CD14-positive monocyte (primary cell): ENCODE results near the gene BAIAP2L1. TPM values are rescaled to one million over a fixed set of nuclear protein-coding genes. Genes with fewer than 3 reads are reported as not detected.
A peak's percentile ranks its signal among the peaks of the same experiment; 100 is the strongest.

Source experiments
- DNase-seq, 3 donors: peaks; one replicate each; pipeline ENCODE4 v3.0.0-alpha.2; 2011 to 2022
- H2AFZ ChIP-seq: 2 replicates; pipeline ENCODE4 v1.6.0; 2012; ENCODE audit warnings: mild to moderate bottlenecking, low read depth, low read length, inconsistent platforms; ENCODE audit not compliant: insufficient read depth, poor library complexity, severe bottlenecking
- H3K27ac ChIP-seq, 2 donors: 1 replicate in 1 of 2; 2 replicates in 1 of 2; pipeline ENCODE4 v1.5.1; 2012 to 2013; ENCODE audit warnings: low read length in 2 of 2, control low read depth in 1 of 2, inconsistent platforms in 1 of 2, low read depth in 1 of 2, mild to moderate bottlenecking in 1 of 2
- H3K27me3 ChIP-seq, 2 donors: one replicate each; pipeline versions ENCODE4 v1.6.0 to v1.6.1; 2011 to 2013; ENCODE audit warnings: low read length in 2 of 2; ENCODE audit not compliant: control insufficient read depth in 2 of 2, insufficient read depth in 2 of 2
- H3K36me3 ChIP-seq, 2 donors: replicated peaks in 1 of 2; 1 replicate in 1 of 2; 2 replicates in 1 of 2; pipeline versions ENCODE4 v1.5.1 to v1.6.1; 2012 to 2013; ENCODE audit warnings: low read length in 2 of 2, control low read depth in 1 of 2, inconsistent platforms in 1 of 2, mild to moderate bottlenecking in 1 of 2; ENCODE audit not compliant: insufficient read depth in 2 of 2, control insufficient read depth in 1 of 2
- H3K4me1 ChIP-seq, 2 donors: 1 replicate in 1 of 2; 2 replicates in 1 of 2; pipeline versions ENCODE4 v1.5.1 to v1.6.1; 2012 to 2013; ENCODE audit warnings: low read length in 2 of 2, control low read depth in 1 of 2, inconsistent platforms in 1 of 2, mild to moderate bottlenecking in 1 of 2, moderate library complexity in 1 of 2; ENCODE audit not compliant: insufficient read depth in 2 of 2, control insufficient read depth in 1 of 2
- H3K4me2 ChIP-seq: replicated peaks from 2 replicates; pipeline ENCODE3; 2012; ENCODE audit warnings: low read length, moderate library complexity, mild to moderate bottlenecking; ENCODE audit not compliant: poor library complexity, severe bottlenecking; ENCODE audit errors: extremely low read depth
- H3K4me3 ChIP-seq, 3 experiments: fragments of 200-600 bp in 1 of 3; sonication (generic) in 1 of 3; replicated peaks in 1 of 3; 1 replicate in 2 of 3; 2 replicates in 1 of 3; pipeline ENCODE4 v1.5.1; 2011 to 2013; ENCODE audit warnings: low read length in 3 of 3, mild to moderate bottlenecking in 3 of 3, control low read depth in 2 of 3, low read depth in 2 of 3, inconsistent platforms in 1 of 3, moderate library complexity in 1 of 3
- H3K79me2 ChIP-seq: 2 replicates; pipeline ENCODE4 v1.6.0; 2012; ENCODE audit warnings: mild to moderate bottlenecking, control low read depth, inconsistent platforms, low read length, moderate library complexity; ENCODE audit not compliant: insufficient read depth
- H3K9ac ChIP-seq: 2 replicates; pipeline ENCODE4 v1.6.0; 2017; ENCODE audit warnings: low read length, mild to moderate bottlenecking; ENCODE audit not compliant: insufficient read depth, poor library complexity, severe bottlenecking
- H3K9me3 ChIP-seq, 2 donors: replicated peaks in 1 of 2; 1 replicate in 1 of 2; 2 replicates in 1 of 2; pipeline versions ENCODE4 v1.5.1 to v1.6.1; 2012 to 2013; ENCODE audit warnings: low read length in 2 of 2, control low read depth in 1 of 2; ENCODE audit not compliant: control insufficient read depth in 1 of 2, insufficient read depth in 1 of 2
- H4K20me1 ChIP-seq: 2 replicates; pipeline ENCODE4 v1.6.0; 2012; ENCODE audit warnings: mild to moderate bottlenecking, low read length, control low read depth, moderate library complexity; ENCODE audit not compliant: insufficient read depth
- H3K27ac Mint-ChIP-seq, 7 donors: one replicate each; pipeline ENCODE4 v1.8.0; 2020; ENCODE audit warnings: mild to moderate bottlenecking in 7 of 7, mixed read lengths in 7 of 7, moderate library complexity in 6 of 7, inconsistent platforms in 2 of 7
- H3K27me3 Mint-ChIP-seq, 3 donors: one replicate each; pipeline ENCODE4 v1.8.0; 2021 to 2022; ENCODE audit warnings: low read depth in 3 of 3, mild to moderate bottlenecking in 3 of 3, mixed read lengths in 3 of 3, moderate library complexity in 3 of 3, inconsistent platforms in 1 of 3
- H3K36me3 Mint-ChIP-seq, 2 donors: one replicate each; pipeline ENCODE4 v1.8.0; 2020; ENCODE audit warnings: mixed read lengths in 2 of 2, inconsistent platforms in 1 of 2, mild to moderate bottlenecking in 1 of 2
- H3K4me1 Mint-ChIP-seq: one replicate; pipeline ENCODE4 v1.8.0; 2020; ENCODE audit warnings: mild to moderate bottlenecking, mixed read lengths
- H3K4me3 Mint-ChIP-seq, 2 donors: one replicate each; pipeline ENCODE4 v1.8.0; 2020; ENCODE audit warnings: mild to moderate bottlenecking in 2 of 2, mixed read lengths in 2 of 2, moderate library complexity in 1 of 2
- H3K9me3 Mint-ChIP-seq, 7 donors: one replicate each; pipeline ENCODE4 v1.8.0; 2020 to 2022; ENCODE audit warnings: mixed read lengths in 7 of 7, mild to moderate bottlenecking in 6 of 7, moderate library complexity in 6 of 7, inconsistent platforms in 2 of 7
- CTCF ChIP-seq: fragments of 200-600 bp; IDR thresholded peaks from one replicate; pipeline ENCODE4 v1.8.0; 2022; ENCODE audit warnings: antibody characterized with exemption, mild to moderate bottlenecking
- WGBS: methylation state at CpG from one replicate; pipeline ENCODE4 v1.1.5; 2013; ENCODE audit warnings: missing lambda C conversion rate; ENCODE audit not compliant: insufficient coverage; 5-methylcytosine and 5-hydroxymethylcytosine counted together
- intact Hi-C, 2 donors: fragments of 100-400 bp; cut with micrococcal nuclease; formaldehyde crosslinking; loops; one replicate each; pipeline versions ENCODE4 v1.15.0 to v1.15.1; 2023
- polyA plus RNA-seq, 3 donors: library from polyadenylated mRNA; depleted of rRNA in 1 of 3; unstranded in 2 of 3; stranded (reverse) in 1 of 3; fragments of 300-500 nt in 2 of 3; fragments of >200 nt in 1 of 3; fragmentation: Illumina TruSeq in 2 of 3; gene quantifications; 1 replicate in 2 of 3; 2 replicates in 1 of 3; pipeline ENCODE4 v1.2.3, GENCODE V29; 2012 to 2021

Gene BAIAP2L1
- polyA plus RNA-seq, 3 donors: 0.17 to 0.52 TPM; not detected in 1

- no peak overlapping the region for H2AFZ ChIP-seq
- H3K4me1 Mint-ChIP-seq: peaks cover 21% of the 10 kb centered on the region
- H3K9me3 Mint-ChIP-seq: peaks cover 0 to 4% (median 0%) of the 10 kb centered on the region in 7 donors
- H3K27me3 ChIP-seq: no peaks in the 10 kb centered on the region
- no peaks in the 10 kb centered on the region for H3K9me3 ChIP-seq
- no peak overlapping the region for H3K27ac ChIP-seq
- H3K4me3 ChIP-seq: no peak overlapping the region
- H3K27me3 Mint-ChIP-seq: peaks cover 0 to 3% (median 0%) of the 10 kb centered on the region in 3 donors
- H3K36me3 Mint-ChIP-seq: peaks cover 28 to 52% of the 10 kb centered on the region in 2 donors
- peaks cover 24% of the 10 kb centered on the region for H4K20me1 ChIP-seq
- peak overlapping the region in 1 of 7 donors; percentile 68 for H3K27ac Mint-ChIP-seq
- TF ChIP-seq CTCF: no peak
- DNase-seq: no peak
- peaks cover 37% of the 10 kb centered on the region for H3K79me2 ChIP-seq
- intact Hi-C loops: loop anchor here in 1 of 2 donors (10.0 kb wide), 1 partner anchor 122 kb away; no protein-coding TSS in a partner anchor
- no peak overlapping the region for H3K4me3 Mint-ChIP-seq
- no CpG with 5 or more reads among the region's 7 CpGs for WGBS
- H3K4me1 ChIP-seq: peaks cover 16 to 18% of the 10 kb centered on the region in 2 donors
- H3K9ac ChIP-seq: no peak overlapping the region
- H3K36me3 ChIP-seq: peaks cover 18 to 37% of the 10 kb centered on the region in 2 donors
- no peak overlapping the region for H3K4me2 ChIP-seq
These were observed 144.5 kb downstream of the BAIAP2L1 start for GRCh38 chr7:98256431-98256830.

- H3K9ac ChIP-seq: no peak overlapping the region
- Mint-ChIP-seq H3K36me3 (peaks cover 23 to 49% of the 10 kb centered on the region in 2 donors), H3K4me1 (peaks cover 33% of the 10 kb centered on the region), H3K27ac (peak overlapping the region in 4 of 7 donors; percentile 32 to 66 (median 34)), H3K27me3 (peaks cover 0 to 3% (median 0%) of the 10 kb centered on the region in 3 donors), H3K4me3 (no peak overlapping the region), H3K9me3 (peaks cover 0 to 3% (median 0%) of the 10 kb centered on the region in 7 donors)
- no peaks in the 10 kb centered on the region for H3K27me3 ChIP-seq
- intact Hi-C loops: loop anchor here (5.0 to 10.0 kb wide), 2 partner anchors 32 to 120 kb away; no protein-coding TSS in a partner anchor
- H3K79me2 ChIP-seq: peaks cover 40% of the 10 kb centered on the region
- TF ChIP-seq CTCF: no peak
- H3K9me3 ChIP-seq: no peaks in the 10 kb centered on the region
- no peak overlapping the region for H3K27ac ChIP-seq
- no peak overlapping the region for H2AFZ ChIP-seq
- H3K4me1 ChIP-seq: peaks cover 30 to 32% of the 10 kb centered on the region in 2 donors
- no peak for DNase-seq
- H4K20me1 ChIP-seq: peaks cover 22% of the 10 kb centered on the region
- H3K4me3 ChIP-seq: no peak overlapping the region
- H3K4me2 ChIP-seq: no peak overlapping the region
- peaks cover 15 to 23% of the 10 kb centered on the region in 2 donors for H3K36me3 ChIP-seq
- WGBS: 100% methylated on average over 5 of the region's 11 CpGs
These were observed 145.8 kb downstream of the BAIAP2L1 start for GRCh38 chr7:98254951-98255610.
